ENCODE results near the gene CCNA2. TPM values are rescaled to one million over a fixed set of nuclear protein-coding genes. Genes with fewer than 3 reads are reported as not detected.

Gene CCNA2
- total RNA-seq, 1 experiment from 2014 or later = 42.4 TPM

DNA sequence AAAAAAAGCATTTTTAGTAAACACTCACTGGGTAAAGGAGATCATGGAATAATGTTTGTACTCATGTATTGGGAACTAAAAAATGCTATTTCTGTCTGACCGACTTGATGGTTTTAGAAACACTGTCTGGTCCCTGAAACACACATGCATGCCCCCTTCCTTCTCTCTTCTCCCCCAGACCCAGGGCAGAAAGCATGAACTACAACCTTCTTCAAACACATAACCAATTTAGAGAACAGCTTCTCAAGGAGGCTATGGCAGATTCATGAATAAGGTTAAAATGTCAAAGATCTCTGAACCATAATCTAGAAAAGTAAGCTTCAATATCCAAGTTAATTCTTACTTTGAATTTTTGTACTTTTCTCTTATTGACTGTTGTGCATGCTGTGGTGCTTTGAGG is 6.0 kb downstream of the CCNA2 start:
- in situ Hi-C loops (cut with HindIII; ENCODE audit: low pct_unique_long_range_greater_than_20kb, low sequenced_read_pairs) = no loop called here
- no peak for DNase-seq (ENCODE audit: low read depth, low spot score)

DNA sequence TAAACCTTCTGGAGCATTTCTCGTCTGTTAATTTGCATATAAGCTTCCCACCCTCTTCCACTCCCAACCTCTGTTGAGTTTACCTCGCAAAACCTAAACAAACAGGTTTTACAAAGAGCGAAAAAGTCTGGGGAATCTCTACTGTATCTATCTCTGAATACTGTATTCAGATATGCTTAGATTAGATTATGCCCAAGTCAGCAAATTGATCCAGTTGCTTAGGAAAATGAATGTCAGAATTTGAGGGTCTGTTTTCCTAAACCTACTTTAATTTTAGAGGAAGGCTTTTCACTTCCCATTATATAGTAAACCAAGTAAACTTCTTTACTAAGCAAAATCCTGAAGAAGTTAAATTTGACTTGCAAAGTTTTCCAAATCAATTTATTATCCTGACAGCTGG is 6.7 kb downstream of the CCNA2 start:
- no peak for DNase-seq (ENCODE audit: low read depth, low spot score)
- in situ Hi-C loops (cut with HindIII; ENCODE audit: low pct_unique_long_range_greater_than_20kb, low sequenced_read_pairs) = no loop called here

DNA sequence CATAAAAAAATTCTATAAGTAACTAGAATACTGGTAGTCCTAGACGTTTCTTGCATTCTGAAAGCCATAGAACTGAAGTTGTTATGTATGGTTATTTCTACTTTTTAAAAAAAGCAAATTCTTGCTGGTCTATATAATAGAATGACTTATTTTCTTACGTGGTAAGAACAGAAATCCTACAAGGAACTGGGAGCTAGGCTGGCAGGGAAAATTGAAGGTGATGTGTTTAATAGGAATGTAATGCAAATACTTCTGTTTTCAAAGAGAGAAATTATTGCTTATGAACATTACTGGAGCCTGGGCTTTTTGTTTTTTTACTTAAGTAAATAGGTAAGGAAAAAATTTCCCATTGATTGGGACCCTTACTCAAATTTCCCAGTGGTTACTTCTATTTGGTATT is 8.9 kb downstream of the CCNA2 start:
- in situ Hi-C loops (cut with HindIII; ENCODE audit: low pct_unique_long_range_greater_than_20kb, low sequenced_read_pairs) = no loop called here
- no peak for DNase-seq (ENCODE audit: low read depth, low spot score)

DNA sequence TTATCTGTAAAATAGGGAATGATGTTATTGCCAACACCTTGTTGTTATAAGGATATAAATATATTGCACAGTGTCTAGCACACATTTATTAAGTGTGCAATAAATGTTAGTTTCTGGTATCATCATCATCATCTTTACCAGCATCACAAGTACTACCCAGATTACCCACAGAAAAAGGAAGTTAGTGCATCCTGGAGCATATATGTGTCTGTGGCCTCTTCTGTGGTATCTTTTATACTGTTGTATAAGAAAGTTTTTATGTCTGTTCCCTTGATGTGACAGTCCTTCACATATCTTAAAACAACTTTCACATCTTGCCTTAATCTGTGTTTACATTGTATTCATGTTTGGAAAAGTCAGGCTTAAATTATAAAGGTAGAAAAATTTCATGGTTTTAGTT is 12.6 kb downstream of the CCNA2 start:
- DNase-seq (ENCODE audit: low read depth, low spot score) = no peak
- in situ Hi-C loops (cut with HindIII; ENCODE audit: low pct_unique_long_range_greater_than_20kb, low sequenced_read_pairs) = no loop called here

DNA sequence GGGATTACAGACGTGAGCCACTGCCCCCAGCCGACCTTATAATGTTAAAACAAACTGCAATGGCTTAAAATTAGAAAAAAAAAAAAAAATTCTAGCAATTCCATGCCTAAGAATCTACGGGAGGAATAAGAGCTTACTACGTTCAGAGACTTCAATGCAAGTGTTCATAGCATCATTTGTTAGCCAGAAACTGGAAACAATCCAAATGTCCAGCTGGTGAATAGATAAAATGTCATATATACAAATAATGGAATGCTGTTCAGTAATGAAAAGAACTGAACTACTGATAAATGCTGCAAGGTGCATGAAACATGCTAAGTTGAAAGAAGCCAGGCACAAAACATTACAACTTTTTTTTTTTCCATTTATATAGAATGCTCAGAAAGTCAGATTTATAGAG is 17.3 kb downstream of the CCNA2 start:
- no peak for DNase-seq (ENCODE audit: low read depth, low spot score)
- in situ Hi-C loops (cut with HindIII; ENCODE audit: low pct_unique_long_range_greater_than_20kb, low sequenced_read_pairs) = no loop called here

DNA sequence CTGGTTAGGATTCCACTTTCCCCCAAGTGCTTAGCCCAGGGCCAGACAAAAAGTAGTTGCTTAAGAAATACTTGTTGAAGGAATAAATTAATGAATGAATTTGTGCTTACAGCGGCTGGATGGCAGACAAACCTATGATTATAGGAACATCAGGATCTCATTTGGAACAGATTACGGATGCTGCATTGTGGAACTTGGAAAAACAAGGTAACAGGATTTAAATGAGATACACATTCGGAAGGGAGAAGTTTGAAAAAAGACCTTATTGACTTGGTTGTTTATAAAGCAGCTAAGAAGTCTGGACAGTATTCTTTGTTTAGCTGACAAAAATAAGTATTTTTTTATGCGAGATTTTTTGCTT is 22.0 kb downstream of the CCNA2 start:
- in situ Hi-C loops (cut with HindIII; ENCODE audit: low pct_unique_long_range_greater_than_20kb, low sequenced_read_pairs) = no loop called here
- no peak for DNase-seq (ENCODE audit: low read depth, low spot score)

DNA sequence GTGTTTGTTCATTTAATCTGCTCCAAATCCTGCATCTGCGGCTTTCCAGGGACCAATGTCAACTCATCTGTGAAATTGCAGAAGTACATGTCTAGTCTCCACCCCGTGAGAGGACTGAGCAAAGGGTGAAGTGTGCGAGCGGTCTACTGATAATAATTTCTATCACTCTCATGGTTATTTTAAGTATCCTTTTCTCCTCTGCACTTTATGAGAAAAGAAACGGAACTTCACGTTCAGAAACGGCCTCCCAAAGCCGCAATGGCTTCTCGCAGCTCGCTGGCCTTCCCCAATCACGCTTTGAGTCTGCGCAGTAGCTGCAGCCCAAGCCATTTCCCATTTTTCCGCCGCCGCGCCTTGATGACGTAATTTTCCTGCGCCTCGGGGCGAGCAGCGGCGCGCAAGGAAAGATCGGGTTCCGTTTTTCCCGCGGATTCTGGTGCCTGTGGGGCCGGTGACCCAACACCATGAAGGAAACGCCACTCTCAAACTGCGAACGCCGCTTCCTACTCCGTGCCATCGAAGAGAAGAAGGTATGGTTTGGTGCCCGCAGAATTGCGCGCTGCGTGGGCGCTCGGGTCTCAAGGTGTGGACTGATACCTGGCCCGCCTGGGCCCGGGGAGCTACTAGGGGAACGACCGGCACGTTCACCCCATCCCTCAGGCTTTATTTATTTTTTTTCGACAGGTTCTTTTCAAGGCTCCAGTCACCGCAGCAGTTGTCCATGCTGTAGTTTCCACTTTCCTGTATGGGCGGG is 22.5 kb downstream of the CCNA2 start, which contains the start of gene EXOSC9:
EXOSC9 (plus strand) TSS at position 363 of the 754 bp plus-strand sequence; CDS start at position 465, 102 bp downstream.
- peak; percentile 89 for DNase-seq (ENCODE audit: low read depth, low spot score)
- in situ Hi-C loops (cut with HindIII; ENCODE audit: low pct_unique_long_range_greater_than_20kb, low sequenced_read_pairs) = no loop called here

DNA sequence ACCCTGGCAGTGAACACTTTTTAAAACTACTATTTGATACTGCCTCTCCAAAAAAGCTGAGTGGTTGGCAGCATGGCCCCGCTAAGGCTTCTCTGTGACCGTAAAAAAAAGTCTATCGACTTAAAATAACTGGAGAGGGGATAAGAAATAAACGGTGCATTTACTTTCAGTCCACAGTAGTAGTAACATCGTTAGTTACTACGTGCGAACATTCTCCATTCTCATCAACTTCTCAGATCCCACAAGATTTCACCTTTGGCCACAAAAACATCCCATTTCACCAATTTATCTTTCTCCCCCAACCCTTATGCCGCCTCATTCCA is 23.1 kb downstream of the CCNA2 start:
- in situ Hi-C loops (cut with HindIII; ENCODE audit: low pct_unique_long_range_greater_than_20kb, low sequenced_read_pairs) = no loop called here
- no peak for DNase-seq (ENCODE audit: low read depth, low spot score)

DNA sequence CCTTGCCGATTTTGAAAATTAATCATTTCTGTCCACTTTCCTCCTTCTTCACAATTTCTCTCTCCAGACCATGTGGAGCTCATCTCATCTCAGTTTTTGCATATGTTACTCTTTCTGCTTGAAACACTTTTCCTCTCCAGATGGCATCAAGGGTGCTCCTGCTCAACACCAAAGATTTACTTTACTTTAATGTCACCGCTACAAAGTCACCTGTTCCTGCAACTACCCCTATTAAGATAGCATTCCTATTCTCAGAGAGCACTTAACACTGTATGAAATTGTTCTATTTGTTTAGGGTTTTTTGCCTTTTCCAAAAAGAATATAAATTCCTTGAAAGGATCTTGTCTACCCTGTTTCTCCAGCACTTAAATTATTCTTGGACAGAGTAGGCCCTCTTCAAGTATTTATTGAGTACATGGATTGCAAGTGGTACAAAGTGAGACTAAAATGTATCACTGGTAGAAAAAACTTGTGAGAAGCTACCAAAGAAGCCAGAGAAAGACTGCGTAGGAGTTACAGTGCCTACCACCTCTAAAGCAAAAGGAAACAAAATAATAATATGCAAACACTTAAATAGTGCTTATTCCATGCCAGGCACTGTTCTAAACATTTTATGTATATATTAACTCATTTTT is 23.7 kb downstream of the CCNA2 start:
- in situ Hi-C loops (cut with HindIII; ENCODE audit: low pct_unique_long_range_greater_than_20kb, low sequenced_read_pairs) = no loop called here
- DNase-seq (ENCODE audit: low read depth, low spot score) = no peak

DNA sequence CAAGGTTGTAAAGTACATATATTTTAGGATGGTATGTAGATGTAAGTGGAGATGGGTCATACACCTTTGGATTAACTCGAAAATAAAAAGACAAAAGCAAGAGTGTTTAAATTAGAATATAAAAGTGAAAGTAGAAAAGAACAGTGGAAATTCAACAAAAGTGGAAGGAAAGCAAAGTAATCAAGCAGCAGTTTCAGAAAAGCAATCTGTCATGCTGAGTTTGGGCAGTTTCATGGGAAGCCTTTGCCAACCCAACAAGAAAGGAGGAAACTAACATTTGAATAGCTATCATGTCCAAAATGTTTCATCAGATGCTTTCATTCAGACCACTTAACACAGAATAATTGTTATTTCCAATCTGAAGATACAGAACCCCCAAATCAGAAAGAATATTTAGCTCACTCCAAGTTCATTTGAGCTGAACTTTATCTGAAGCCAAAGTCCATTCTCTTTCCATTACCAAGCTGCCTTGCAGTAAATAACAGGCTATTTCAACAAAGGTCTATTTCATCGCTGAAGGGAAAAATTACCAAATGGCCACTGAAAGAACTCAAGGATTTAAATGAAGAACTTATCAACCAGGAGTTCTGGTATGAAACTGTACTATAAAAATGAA is 24.4 kb downstream of the CCNA2 start:
- in situ Hi-C loops (cut with HindIII; ENCODE audit: low pct_unique_long_range_greater_than_20kb, low sequenced_read_pairs) = no loop called here

DNA sequence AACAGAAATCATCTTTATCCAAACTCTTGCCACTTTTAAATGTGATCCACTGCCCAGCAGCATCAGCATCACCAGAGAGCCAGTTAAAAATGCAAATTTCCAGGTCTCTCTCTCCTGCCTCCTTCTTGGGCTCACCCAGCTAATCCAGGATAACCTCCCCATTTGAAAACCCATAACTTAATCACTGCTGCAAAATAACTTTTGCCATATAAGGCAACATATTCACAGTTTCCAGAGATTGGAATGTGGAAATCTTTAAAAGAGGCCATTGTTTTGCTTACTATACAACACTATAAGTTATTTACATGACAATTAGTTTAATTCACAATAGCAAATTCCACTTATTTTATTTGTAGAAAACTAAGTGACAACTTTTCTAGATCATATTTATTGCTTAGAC is 27.4 kb downstream of the CCNA2 start:
- in situ Hi-C loops (cut with HindIII; ENCODE audit: low pct_unique_long_range_greater_than_20kb, low sequenced_read_pairs) = no loop called here
- no peak for DNase-seq (ENCODE audit: low read depth, low spot score)

More for the DNA sequence above, 24.4 kb downstream of the CCNA2 start:
- no peak for DNase-seq (ENCODE audit: low read depth, low spot score)

DNA sequence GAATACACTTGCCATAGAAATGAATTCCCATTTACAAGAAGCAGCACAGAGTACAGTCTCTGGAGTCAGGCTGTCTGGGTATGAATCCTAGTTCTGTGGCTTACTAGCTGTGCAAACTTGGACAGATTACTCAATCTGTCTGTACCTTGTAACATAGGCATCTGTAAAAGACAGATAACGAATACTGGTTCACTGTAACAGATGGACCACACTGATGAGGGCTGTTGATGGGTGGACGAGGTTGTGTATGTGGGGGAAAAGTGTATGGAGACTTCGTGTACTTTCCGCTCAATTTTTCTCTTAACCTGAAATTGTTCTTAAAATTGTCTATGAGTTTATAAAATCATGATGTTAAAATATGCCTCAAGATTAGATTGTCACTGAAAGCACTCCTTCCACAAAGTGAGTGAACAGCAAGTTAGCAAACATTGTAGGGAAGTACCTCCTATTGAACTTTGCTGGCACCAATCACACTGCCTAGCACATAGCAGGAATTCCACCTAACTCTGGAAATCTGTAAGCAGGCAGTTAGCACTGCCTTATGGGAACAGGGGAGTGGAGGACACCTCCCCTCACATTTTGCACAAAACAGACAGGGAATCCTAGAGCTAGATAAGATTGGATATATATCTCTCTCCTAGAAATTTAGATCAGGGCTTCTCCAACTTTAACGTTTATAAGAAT is 29.0 kb downstream of the CCNA2 start:
- in situ Hi-C loops (cut with HindIII; ENCODE audit: low pct_unique_long_range_greater_than_20kb, low sequenced_read_pairs) = no loop called here

DNA sequence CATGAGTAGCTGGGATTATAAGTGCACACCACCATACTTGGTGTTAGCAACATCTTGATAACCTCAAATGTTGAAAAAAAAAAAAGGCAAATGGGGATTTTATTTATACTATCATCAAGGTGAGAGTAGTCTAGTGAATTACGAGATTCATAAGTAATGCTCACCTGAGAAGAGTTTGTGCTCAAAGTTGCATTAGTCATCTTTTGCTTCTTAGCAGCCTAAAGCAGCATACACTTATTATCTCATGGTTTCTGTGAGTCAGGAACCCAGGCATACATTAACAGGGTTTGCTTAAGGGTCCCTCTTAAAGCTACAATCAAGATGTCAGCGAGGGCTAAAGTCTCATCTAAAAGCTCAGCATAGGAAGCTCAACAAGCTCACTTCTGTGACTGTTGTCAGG is 30.7 kb downstream of the CCNA2 start:
- no peak for DNase-seq (ENCODE audit: low read depth, low spot score)

More for the DNA sequence above, 29.0 kb downstream of the CCNA2 start:
- no peak for DNase-seq (ENCODE audit: low read depth, low spot score)

DNA sequence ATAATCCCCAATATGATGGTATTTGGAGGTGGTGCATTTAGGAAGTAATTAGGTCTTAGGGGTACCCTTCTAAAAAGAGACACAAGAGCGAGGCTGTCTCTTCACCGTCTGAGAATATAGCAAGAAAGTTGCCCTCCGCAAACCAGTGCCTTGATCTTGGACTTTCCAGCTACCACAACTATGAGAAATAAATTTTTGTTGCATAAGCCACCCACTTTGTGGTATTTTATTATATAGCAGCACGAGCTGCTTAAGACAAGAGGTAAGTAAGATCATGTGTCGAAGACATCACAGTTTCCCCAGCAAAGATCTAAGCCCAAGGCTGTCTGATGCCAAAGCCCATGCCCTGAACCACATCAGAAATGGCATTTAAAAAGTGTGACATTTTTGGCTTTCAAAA is 32.2 kb downstream of the CCNA2 start:
- DNase-seq (ENCODE audit: low read depth, low spot score) = no peak
- in situ Hi-C loops (cut with HindIII; ENCODE audit: low pct_unique_long_range_greater_than_20kb, low sequenced_read_pairs) = no loop called here

More for the DNA sequence above, 30.7 kb downstream of the CCNA2 start:
- in situ Hi-C loops (cut with HindIII; ENCODE audit: low pct_unique_long_range_greater_than_20kb, low sequenced_read_pairs) = no loop called here

DNA sequence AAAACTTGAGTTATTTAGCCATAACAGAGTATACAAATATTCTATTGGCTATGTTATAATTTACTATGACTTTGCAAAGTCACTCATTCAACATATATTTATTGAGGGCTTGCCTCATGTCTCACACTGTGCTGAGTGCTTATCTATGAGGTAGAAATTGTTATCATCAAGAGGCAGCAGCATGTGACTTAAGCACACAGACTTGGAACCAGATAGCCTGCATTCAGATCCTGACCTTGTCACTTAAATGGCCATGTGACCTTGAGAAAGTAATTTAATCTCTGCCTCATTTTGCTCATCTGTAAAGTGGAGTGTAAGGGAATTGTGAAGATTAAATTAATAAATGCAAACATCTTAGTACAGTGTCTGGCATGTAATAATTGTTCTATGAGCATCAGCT is 32.7 kb downstream of the CCNA2 start:
- DNase-seq (ENCODE audit: low read depth, low spot score) = no peak
- in situ Hi-C loops (cut with HindIII; ENCODE audit: low pct_unique_long_range_greater_than_20kb, low sequenced_read_pairs) = no loop called here

DNA sequence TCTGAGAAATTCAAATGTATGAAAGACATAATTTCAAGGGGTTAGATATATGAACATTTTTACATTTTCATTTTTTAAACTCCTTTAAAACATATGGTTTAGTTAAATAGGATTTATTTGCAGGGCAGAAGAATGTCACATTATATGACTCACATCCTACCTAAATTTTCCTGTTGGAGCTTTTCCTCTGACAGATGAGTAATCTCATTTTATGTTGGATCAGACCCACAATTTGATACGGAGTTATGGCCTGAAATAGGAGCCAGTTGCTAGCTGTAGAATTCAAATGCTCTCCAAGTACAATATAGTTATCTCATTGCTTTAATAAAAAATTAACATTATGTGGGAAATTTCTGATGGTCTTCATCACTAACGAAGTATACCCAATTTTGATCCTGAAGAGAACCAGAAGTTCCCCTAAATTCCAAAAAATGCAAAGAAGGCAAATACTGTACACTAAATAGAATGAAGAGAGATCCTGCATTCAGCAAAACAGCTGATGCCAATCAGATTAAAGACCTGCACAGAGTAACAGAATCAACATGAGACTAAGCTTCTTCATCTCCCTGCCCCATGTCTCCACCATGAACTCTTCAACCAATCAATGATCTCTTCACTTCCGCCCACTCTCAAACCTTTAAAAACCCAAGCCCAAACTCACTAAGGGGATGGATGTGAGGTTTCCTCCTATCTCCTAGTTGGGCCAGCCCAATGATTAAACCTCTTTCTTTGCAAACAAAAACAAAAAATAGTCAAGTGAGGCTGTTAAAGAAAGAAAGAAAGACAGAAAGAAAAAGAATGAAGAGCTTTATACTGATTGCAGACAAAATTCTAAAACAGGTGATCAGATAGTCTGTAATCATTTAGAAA is 33.5 kb downstream of the CCNA2 start:
- no peak for DNase-seq (ENCODE audit: low read depth, low spot score)

DNA sequence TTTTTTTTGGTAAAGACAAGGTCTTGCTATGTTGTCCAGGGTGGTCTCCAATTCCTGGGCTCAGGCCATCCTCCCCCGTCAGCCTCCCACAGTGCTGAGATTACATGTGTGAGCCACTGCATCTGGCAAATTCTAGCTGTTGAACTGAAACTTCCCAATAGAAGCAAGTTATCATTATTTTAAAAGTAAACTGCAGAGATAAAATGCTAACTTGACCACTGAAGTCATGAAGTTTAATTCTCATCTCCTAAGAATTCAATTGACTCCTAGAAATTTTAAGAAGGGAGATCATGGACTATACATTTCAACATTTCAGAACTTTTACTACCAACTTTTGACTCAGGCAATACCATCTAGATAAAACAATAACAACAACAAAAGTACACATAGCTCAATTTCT is 34.2 kb downstream of the CCNA2 start:
- in situ Hi-C loops (cut with HindIII; ENCODE audit: low pct_unique_long_range_greater_than_20kb, low sequenced_read_pairs) = no loop called here
- DNase-seq (ENCODE audit: low read depth, low spot score) = no peak

More for the DNA sequence above, 33.5 kb downstream of the CCNA2 start:
- in situ Hi-C loops (cut with HindIII; ENCODE audit: low pct_unique_long_range_greater_than_20kb, low sequenced_read_pairs) = no loop called here

DNA sequence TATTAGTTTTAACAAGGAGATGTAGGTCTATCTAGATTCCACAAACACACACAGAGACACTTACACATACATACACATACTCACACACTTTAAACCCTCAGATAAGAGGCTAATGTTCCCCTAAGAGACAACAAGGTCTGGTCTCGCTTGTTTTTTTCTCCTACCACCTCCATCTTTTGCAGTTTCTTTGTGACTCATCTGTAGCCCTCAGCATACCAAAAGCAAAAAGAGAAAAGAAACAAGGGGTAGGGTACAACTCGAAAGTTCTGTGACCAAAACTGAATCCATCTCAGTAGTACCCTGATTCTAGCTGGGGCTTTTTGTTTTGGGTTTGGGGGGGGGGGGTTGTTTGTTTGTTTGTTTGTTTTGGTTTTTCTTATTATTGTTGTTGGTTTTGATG is 34.8 kb downstream of the CCNA2 start:
- in situ Hi-C loops (cut with HindIII; ENCODE audit: low pct_unique_long_range_greater_than_20kb, low sequenced_read_pairs) = no loop called here
- no peak for DNase-seq (ENCODE audit: low read depth, low spot score)
